NCI-H2227 (cell line): ENCODE measurements around the gene TOMM40L.
"Not testable (repeated sequence)": the region's sequence is repeated elsewhere in the genome, so short reads cannot be mapped to it uniquely, and the experiment has no call there.

Experiments used
- DNase-seq: peaks from one replicate; lab custom pipeline; 2025; ENCODE audit not compliant: unreplicated experiment; lab: John Stamatoyannopoulos, UW

TOMM40L gene

GRCh38 chr1:161251579-161251978, 25.7 kb downstream of the TOMM40L start:
- no peak for DNase-seq

- not testable (repeated sequence) for DNase-seq
Observed at GRCh38 chr1:161255302-161255701, 29.4 kb downstream of the TOMM40L start.

GRCh38 chr1:161255955-161256520, 30.2 kb downstream of the TOMM40L start:
- not testable (repeated sequence) for DNase-seq

- DNase-seq = not testable (repeated sequence)
Observed at GRCh38 chr1:161257109-161257508, 31.2 kb downstream of the TOMM40L start.

GRCh38 chr1:161258439-161259344, 32.8 kb downstream of the TOMM40L start, which contains the start of gene PCP4L1:
Gene PCP4L1, plus strand, starts transcription at chr1:161258745. Its CDS starts 230 bp downstream, at chr1:161258975.
- DNase-seq = peak; percentile 92

- DNase-seq = no peak
Observed at GRCh38 chr1:161259345-161259702, 33.5 kb downstream of the TOMM40L start.

GRCh38 chr1:161259765-161260164, 33.9 kb downstream of the TOMM40L start:
- no peak for DNase-seq

GRCh38 chr1:161260376-161261260, 34.8 kb downstream of the TOMM40L start:
- no peak for DNase-seq

GRCh38 chr1:161261261-161262235, 35.7 kb downstream of the TOMM40L start:
- DNase-seq = peak; percentile 18

- no peak for DNase-seq
Observed at GRCh38 chr1:161265305-161265704, 39.4 kb downstream of the TOMM40L start.

GRCh38 chr1:161266202-161266601, 40.3 kb downstream of the TOMM40L start:
- peak; percentile 33 for DNase-seq

GRCh38 chr1:161266836-161267235, 41.0 kb downstream of the TOMM40L start:
- no peak for DNase-seq

GRCh38 chr1:161267321-161267720, 41.5 kb downstream of the TOMM40L start:
- DNase-seq = peak; percentile 18

GRCh38 chr1:161273402-161273801, 47.5 kb downstream of the TOMM40L start:
- no peak for DNase-seq

GRCh38 chr1:161274874-161275273, 49.0 kb downstream of the TOMM40L start:
- DNase-seq = peak; percentile 42
